Neuronal stem cell (in vitro differentiated cells): ENCODE measurements around the gene ZSWIM5.

ENCODE experiments used
- DNase-seq: peaks from one replicate; pipeline ENCODE4 v3.0.0-alpha.2; 2013; ENCODE audit warnings: low spot score
- H2AFZ ChIP-seq: one replicate; pipeline ENCODE4 v1.6.1; 2013; ENCODE audit warnings: mild to moderate bottlenecking, low read length, inconsistent platforms
- H2AK5ac ChIP-seq: 2 replicates; pipeline ENCODE4 v1.6.1; 2013; ENCODE audit warnings: low read depth, mild to moderate bottlenecking, inconsistent platforms, low read length, moderate library complexity, mixed read lengths
- H2BK120ac ChIP-seq: 2 replicates; pipeline ENCODE4 v1.6.1; 2013; ENCODE audit warnings: low read depth, mild to moderate bottlenecking, inconsistent platforms, low read length, moderate library complexity, mixed read lengths
- H2BK12ac ChIP-seq: one replicate; pipeline ENCODE4 v1.6.1; 2013; ENCODE audit warnings: low read length, inconsistent platforms
- H2BK15ac ChIP-seq: 2 replicates; pipeline ENCODE4 v1.6.1; 2013; ENCODE audit warnings: mild to moderate bottlenecking, low read length, inconsistent platforms, mixed read lengths
- H2BK5ac ChIP-seq: one replicate; pipeline ENCODE4 v1.6.1; 2013; ENCODE audit warnings: inconsistent platforms, mild to moderate bottlenecking, low read length, moderate library complexity
- H3K14ac ChIP-seq: one replicate; pipeline ENCODE4 v1.6.1; 2013; ENCODE audit warnings: low read length, inconsistent platforms
- H3K18ac ChIP-seq: 2 replicates; pipeline ENCODE4 v1.6.1; 2013; ENCODE audit warnings: low read length, inconsistent platforms
- H3K23ac ChIP-seq: 2 replicates; pipeline ENCODE4 v1.6.1; 2013; ENCODE audit warnings: low read depth, mild to moderate bottlenecking, mixed read lengths, low read length, inconsistent platforms; ENCODE audit not compliant: poor library complexity
- H3K27ac ChIP-seq: replicated peaks from 3 replicates; pipeline ENCODE4 v1.5.1; 2013; ENCODE audit warnings: low read length, inconsistent platforms
- H3K27me3 ChIP-seq, 3 experiments: 2 replicates each; pipeline ENCODE4 v1.6.1; 2013; ENCODE audit warnings: low read length in 3 of 3, mild to moderate bottlenecking in 2 of 3, inconsistent platforms in 1 of 3, low read depth in 1 of 3, mixed read lengths in 1 of 3, moderate library complexity in 1 of 3; ENCODE audit not compliant: control insufficient read depth in 3 of 3, insufficient read depth in 3 of 3
- H3K36me3 ChIP-seq, 2 donors: replicated peaks in 1 of 2; 2 replicates each; pipeline ENCODE4 v1.6.1; 2013; ENCODE audit warnings: low read length in 2 of 2; ENCODE audit not compliant: control insufficient read depth in 2 of 2, insufficient read depth in 2 of 2
- H3K4ac ChIP-seq: 2 replicates; pipeline ENCODE4 v1.6.1; 2013; ENCODE audit warnings: inconsistent platforms, mild to moderate bottlenecking, low read length, moderate library complexity
- H3K4me1 ChIP-seq, 2 donors: 1 replicate in 1 of 2; 2 replicates in 1 of 2; pipeline ENCODE4 v1.6.1; 2013; ENCODE audit warnings: low read length in 2 of 2, low read depth in 1 of 2; ENCODE audit not compliant: control insufficient read depth in 2 of 2, insufficient read depth in 1 of 2
- H3K4me2 ChIP-seq: one replicate; pipeline ENCODE4 v1.6.1; 2013; ENCODE audit warnings: mild to moderate bottlenecking, low read length, inconsistent platforms; ENCODE audit not compliant: insufficient read depth, poor library complexity, severe bottlenecking
- H3K4me3 ChIP-seq, 2 donors: 2 replicates each; pipeline ENCODE4 v1.5.1; 2013; ENCODE audit warnings: low read length in 2 of 2, mild to moderate bottlenecking in 2 of 2, inconsistent platforms in 1 of 2, moderate library complexity in 1 of 2
- H3K79me1 ChIP-seq: one replicate; pipeline ENCODE4 v1.6.1; 2013; ENCODE audit warnings: low read depth, mild to moderate bottlenecking, inconsistent platforms, low read length, moderate library complexity
- H3K9ac ChIP-seq: one replicate; pipeline ENCODE4 v1.6.1; 2013; ENCODE audit warnings: mild to moderate bottlenecking, low read depth, low read length, inconsistent platforms; ENCODE audit not compliant: poor library complexity
- H3K9me3 ChIP-seq, 2 donors: replicated peaks in 1 of 2; 2 replicates each; pipeline versions ENCODE3 to v1.6.1; 2013; ENCODE audit warnings: low read length in 2 of 2, mild to moderate bottlenecking in 2 of 2, inconsistent platforms in 1 of 2, low read depth in 1 of 2, mixed read lengths in 1 of 2, moderate library complexity in 1 of 2; ENCODE audit not compliant: control insufficient read depth in 2 of 2, insufficient read depth in 1 of 2
- H4K8ac ChIP-seq: one replicate; pipeline ENCODE4 v1.6.1; 2013; ENCODE audit warnings: low read depth, mild to moderate bottlenecking, inconsistent platforms, low read length, moderate library complexity
- H4K91ac ChIP-seq: one replicate; pipeline ENCODE4 v1.6.1; 2013; ENCODE audit warnings: low read length, low read depth, mild to moderate bottlenecking, inconsistent platforms; ENCODE audit not compliant: poor library complexity
- WGBS, 2 donors: extraction: QIAGEN DNeasy Blood & Tissue Kit; methylation state at CpG; one replicate each; pipeline ENCODE4 v1.1.7; 2013; ENCODE audit warnings: missing lambda C conversion rate in 2 of 2, mixed read lengths in 1 of 2; ENCODE audit not compliant: insufficient read length in 2 of 2, insufficient replicate concordance in 1 of 2; ENCODE audit errors: extremely low coverage in 2 of 2; 5-methylcytosine and 5-hydroxymethylcytosine counted together

ZSWIM5 gene

DNA sequence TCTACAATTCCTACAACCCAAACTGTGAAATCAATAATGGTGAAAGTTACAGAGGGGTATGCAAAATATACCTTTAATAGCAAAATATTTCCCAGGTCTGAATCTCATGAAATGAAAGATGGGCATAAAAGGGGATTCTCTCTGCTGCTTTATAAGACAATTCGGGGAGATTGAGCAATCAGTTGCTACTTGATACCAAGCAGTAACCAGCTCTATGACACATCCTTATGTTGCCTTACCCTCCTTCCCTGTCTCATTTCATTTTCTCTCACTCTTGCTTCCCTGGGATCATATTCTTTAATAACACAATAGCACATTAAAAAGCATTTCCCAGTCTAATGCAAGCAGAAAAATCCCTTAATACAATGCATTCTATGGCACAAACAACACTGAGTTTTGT lies 29.0 kb downstream of the ZSWIM5 start:
- Histone ChIP-seq H2BK120ac (no peak overlapping the region), H3K18ac (no peak overlapping the region), H3K36me3 (no peaks in the 10 kb centered on the region), H2BK15ac (no peak overlapping the region), H2BK5ac (no peak overlapping the region), H2AFZ (no peak overlapping the region), H3K27ac (no peak overlapping the region), H3K9me3 (peaks cover 0 to 5% of the 10 kb centered on the region in 2 donors), H2BK12ac (no peak overlapping the region), H3K9ac (no peak overlapping the region), H2AK5ac (no peak overlapping the region), H3K14ac (no peak overlapping the region), H3K4me3 (no peak overlapping the region), H3K4me2 (no peak overlapping the region), H3K27me3 (no peaks in the 10 kb centered on the region), H3K4me1 (no peaks in the 10 kb centered on the region), H3K4ac (no peak overlapping the region), H4K8ac (no peak overlapping the region), H4K91ac (no peak overlapping the region), H3K23ac (no peak overlapping the region), H3K79me1 (peaks cover 2% of the 10 kb centered on the region)
- WGBS, 2 donors = no CpG with 5 or more reads among the region's 1 CpG
- DNase-seq = no peak

DNA sequence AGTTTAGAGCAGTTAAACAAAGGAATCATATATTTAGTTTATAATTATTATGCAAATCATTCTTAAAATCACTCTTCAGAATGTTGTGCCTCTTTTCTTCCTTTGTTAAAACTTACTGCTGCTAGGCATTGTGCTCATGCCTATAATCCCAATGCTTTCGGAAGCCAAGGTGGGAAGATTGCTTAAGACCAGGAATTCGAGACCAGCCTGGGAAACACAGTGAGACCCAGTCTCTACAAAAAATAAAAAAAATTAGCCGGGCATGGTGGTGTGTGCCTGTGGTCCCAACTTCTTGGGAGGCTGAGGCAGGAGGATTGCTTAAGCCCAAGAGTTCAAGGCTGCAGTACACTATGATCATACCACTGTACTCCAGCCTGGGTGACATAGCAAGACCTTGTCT lies 33.6 kb downstream of the ZSWIM5 start:
- Histone ChIP-seq H3K79me1 (no peaks in the 10 kb centered on the region), H3K23ac (no peak overlapping the region), H3K36me3 (no peaks in the 10 kb centered on the region), H3K4ac (no peak overlapping the region), H3K4me3 (no peak overlapping the region), H4K8ac (no peak overlapping the region), H2BK15ac (no peak overlapping the region), H2AFZ (no peak overlapping the region), H2BK12ac (no peak overlapping the region), H2BK120ac (no peak overlapping the region), H2AK5ac (no peak overlapping the region), H3K27ac (no peak overlapping the region), H3K27me3 (no peaks in the 10 kb centered on the region), H3K4me1 (no peaks in the 10 kb centered on the region), H3K4me2 (no peak overlapping the region), H3K9me3 (no peaks in the 10 kb centered on the region), H3K14ac (no peak overlapping the region), H2BK5ac (no peak overlapping the region), H4K91ac (no peak overlapping the region), H3K18ac (no peak overlapping the region), H3K9ac (no peak overlapping the region)
- WGBS, 2 donors = no CpG with 5 or more reads among the region's 3 CpGs
- DNase-seq = no peak

DNA sequence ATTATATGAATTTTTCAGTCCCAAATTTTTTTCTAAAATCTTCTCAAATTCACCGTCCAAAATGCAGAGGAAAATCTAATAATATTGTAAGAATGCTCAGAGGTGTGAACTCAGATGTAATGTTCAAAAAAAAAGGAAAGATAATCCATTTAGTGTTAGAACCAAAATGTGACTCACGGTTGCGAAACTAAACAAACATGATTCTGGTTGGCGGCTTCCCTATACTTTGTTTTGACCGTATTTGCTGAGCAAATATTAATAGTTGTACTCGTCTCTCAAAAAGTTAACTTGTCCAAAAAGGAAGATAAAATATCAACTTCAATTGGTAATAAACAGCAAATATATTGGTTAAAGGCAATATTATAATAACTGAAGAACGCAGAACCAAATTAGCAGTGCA lies 34.4 kb downstream of the ZSWIM5 start:
- no peak overlapping the region for H3K9ac ChIP-seq
- no peaks in the 10 kb centered on the region for H3K36me3 ChIP-seq
- no CpG with 5 or more reads among the region's 7 CpGs for WGBS, 2 donors
- H2BK5ac ChIP-seq = no peak overlapping the region
- H3K79me1 ChIP-seq = no peaks in the 10 kb centered on the region
- H4K91ac ChIP-seq = no peak overlapping the region
- no peaks in the 10 kb centered on the region for H3K4me1 ChIP-seq
- H2BK12ac ChIP-seq = no peak overlapping the region
- no peak for DNase-seq
- H3K27ac ChIP-seq = no peak overlapping the region
- no peak overlapping the region for H3K4me3 ChIP-seq
- H3K27me3 ChIP-seq = no peaks in the 10 kb centered on the region
- no peak overlapping the region for H3K14ac ChIP-seq
- no peak overlapping the region for H3K23ac ChIP-seq
- H4K8ac ChIP-seq = no peak overlapping the region
- no peak overlapping the region for H2BK15ac ChIP-seq
- H3K4me2 ChIP-seq = no peak overlapping the region
- no peak overlapping the region for H3K4ac ChIP-seq
- H3K9me3 ChIP-seq = no peaks in the 10 kb centered on the region
- H3K18ac ChIP-seq = no peak overlapping the region
- H2AK5ac ChIP-seq = no peak overlapping the region
- H2AFZ ChIP-seq = no peak overlapping the region
- H2BK120ac ChIP-seq = no peak overlapping the region

DNA sequence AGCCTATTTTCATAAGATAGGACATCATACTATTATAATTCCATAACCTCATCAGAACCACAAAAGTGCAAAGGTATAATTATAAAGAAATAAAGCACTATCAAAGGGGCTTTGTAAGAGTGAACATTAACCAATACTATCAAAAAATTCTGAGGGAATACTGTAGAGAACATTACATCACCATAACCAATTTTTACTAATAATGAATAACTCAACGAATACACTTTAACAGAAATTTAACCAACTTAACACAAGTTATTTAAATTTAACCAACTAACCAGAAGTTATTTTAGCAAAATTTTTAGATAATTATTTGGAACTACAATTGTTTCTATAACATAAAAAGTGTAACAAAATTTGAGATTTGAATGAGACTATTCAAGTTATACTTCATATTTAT lies 34.8 kb downstream of the ZSWIM5 start:
- H2BK15ac ChIP-seq = no peak overlapping the region
- no peak overlapping the region for H2BK5ac ChIP-seq
- no peak overlapping the region for H3K9ac ChIP-seq
- no peak overlapping the region for H3K27ac ChIP-seq
- no peak overlapping the region for H2AFZ ChIP-seq
- H3K4ac ChIP-seq = no peak overlapping the region
- H3K27me3 ChIP-seq = no peaks in the 10 kb centered on the region
- H3K79me1 ChIP-seq = no peaks in the 10 kb centered on the region
- H2AK5ac ChIP-seq = no peak overlapping the region
- no peaks in the 10 kb centered on the region for H3K4me1 ChIP-seq
- H3K4me2 ChIP-seq = no peak overlapping the region
- no peak for DNase-seq
- H3K36me3 ChIP-seq = no peaks in the 10 kb centered on the region
- H4K91ac ChIP-seq = no peak overlapping the region
- H3K14ac ChIP-seq = no peak overlapping the region
- no peak overlapping the region for H3K4me3 ChIP-seq
- no peak overlapping the region for H3K23ac ChIP-seq
- no peak overlapping the region for H2BK120ac ChIP-seq
- H2BK12ac ChIP-seq = no peak overlapping the region
- WGBS, 2 donors = no CpG with 5 or more reads among the region's 1 CpG
- H3K18ac ChIP-seq = no peak overlapping the region
- no peaks in the 10 kb centered on the region for H3K9me3 ChIP-seq
- no peak overlapping the region for H4K8ac ChIP-seq
